KMS-11 (cell line): ENCODE measurements around the gene TTC28.

Experiments used
- H2AFZ ChIP-seq: fragments of 200-600 bp; sonication (generic); 2 replicates; pipeline ENCODE4 v1.6.1; 2016; ENCODE audit warnings: antibody characterized with exemption, mixed run types, low read depth
- H3K27ac ChIP-seq: fragments of 200-600 bp; sonication (generic); 2 replicates; pipeline ENCODE4 v1.6.1; 2016; ENCODE audit warnings: mild to moderate bottlenecking, mixed run types
- H3K27me3 ChIP-seq: fragments of 200-600 bp; sonication (generic); 2 replicates; pipeline ENCODE4 v1.6.1; 2017; ENCODE audit warnings: mild to moderate bottlenecking, low read depth, mixed run types, moderate library complexity; ENCODE audit not compliant: insufficient read depth
- H3K36me3 ChIP-seq: fragments of 200-600 bp; sonication (generic); 2 replicates; pipeline ENCODE4 v1.6.1; 2017; ENCODE audit warnings: mild to moderate bottlenecking, mixed run types; ENCODE audit not compliant: insufficient read depth
- H3K4me1 ChIP-seq: fragments of 200-600 bp; sonication (generic); 2 replicates; pipeline ENCODE4 v1.6.1; 2016; ENCODE audit warnings: mild to moderate bottlenecking, low read depth, mixed run types; ENCODE audit not compliant: poor library complexity, severe bottlenecking
- H3K4me2 ChIP-seq: fragments of 200-600 bp; sonication (generic); 2 replicates; pipeline ENCODE4 v1.7.0; 2016; ENCODE audit warnings: mild to moderate bottlenecking, mixed run types
- H3K4me3 ChIP-seq: fragments of 200-600 bp; sonication (generic); IDR thresholded peaks from 2 replicates; pipeline ENCODE4 v1.6.1; 2017; ENCODE audit warnings: low read depth, low read length, mixed read lengths; ENCODE audit not compliant: insufficient read depth
- H3K79me2 ChIP-seq: fragments of 200-600 bp; sonication (generic); 2 replicates; pipeline ENCODE4 v1.6.1; 2016; ENCODE audit warnings: low read depth, mixed run types; ENCODE audit not compliant: insufficient read depth
- H3K9ac ChIP-seq: fragments of 200-600 bp; sonication (generic); 2 replicates; pipeline ENCODE4 v1.6.1; 2016; ENCODE audit warnings: mild to moderate bottlenecking, mixed run types
- H4K20me1 ChIP-seq: fragments of 200-600 bp; sonication (generic); 2 replicates; pipeline ENCODE4 v1.6.1; 2016; ENCODE audit warnings: mild to moderate bottlenecking, mixed run types; ENCODE audit not compliant: insufficient read depth
- TF ChIP-seq, protein P1 (sequence below): fragments of 200-600 bp; sonication (generic); conservative IDR thresholded peaks from 2 replicates; pipeline ENCODE4 v1.6.1; 2017; ENCODE audit warnings: low read depth, mild to moderate bottlenecking, antibody characterized with exemption, low read length, moderate library complexity, mixed read lengths

The TTC28 gene

GRCh38 chr22:28232204-28232603, 447.4 kb downstream of the TTC28 start:
- Histone ChIP-seq H3K9ac (no peak overlapping the region), H3K4me1 (no peaks in the 10 kb centered on the region), H3K4me3 (no peak overlapping the region), H2AFZ (no peak overlapping the region), H4K20me1 (no peaks in the 10 kb centered on the region), H3K27ac (no peak overlapping the region), H3K79me2 (no peaks in the 10 kb centered on the region), H3K4me2 (no peak overlapping the region), H3K36me3 (no peaks in the 10 kb centered on the region), H3K27me3 (no peaks in the 10 kb centered on the region)
- TF ChIP-seq, protein P1, sequence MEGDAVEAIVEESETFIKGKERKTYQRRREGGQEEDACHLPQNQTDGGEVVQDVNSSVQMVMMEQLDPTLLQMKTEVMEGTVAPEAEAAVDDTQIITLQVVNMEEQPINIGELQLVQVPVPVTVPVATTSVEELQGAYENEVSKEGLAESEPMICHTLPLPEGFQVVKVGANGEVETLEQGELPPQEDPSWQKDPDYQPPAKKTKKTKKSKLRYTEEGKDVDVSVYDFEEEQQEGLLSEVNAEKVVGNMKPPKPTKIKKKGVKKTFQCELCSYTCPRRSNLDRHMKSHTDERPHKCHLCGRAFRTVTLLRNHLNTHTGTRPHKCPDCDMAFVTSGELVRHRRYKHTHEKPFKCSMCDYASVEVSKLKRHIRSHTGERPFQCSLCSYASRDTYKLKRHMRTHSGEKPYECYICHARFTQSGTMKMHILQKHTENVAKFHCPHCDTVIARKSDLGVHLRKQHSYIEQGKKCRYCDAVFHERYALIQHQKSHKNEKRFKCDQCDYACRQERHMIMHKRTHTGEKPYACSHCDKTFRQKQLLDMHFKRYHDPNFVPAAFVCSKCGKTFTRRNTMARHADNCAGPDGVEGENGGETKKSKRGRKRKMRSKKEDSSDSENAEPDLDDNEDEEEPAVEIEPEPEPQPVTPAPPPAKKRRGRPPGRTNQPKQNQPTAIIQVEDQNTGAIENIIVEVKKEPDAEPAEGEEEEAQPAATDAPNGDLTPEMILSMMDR = no peak

- Histone ChIP-seq H3K27ac (no peak overlapping the region), H3K36me3 (no peaks in the 10 kb centered on the region), H3K27me3 (no peaks in the 10 kb centered on the region), H3K4me3 (no peak overlapping the region), H3K4me1 (no peaks in the 10 kb centered on the region), H3K9ac (no peak overlapping the region), H2AFZ (no peak overlapping the region), H3K4me2 (no peak overlapping the region), H3K79me2 (no peaks in the 10 kb centered on the region), H4K20me1 (no peaks in the 10 kb centered on the region)
- TF ChIP-seq, protein P1 = no peak
Measured at GRCh38 chr22:28231441-28231840, 448.2 kb downstream of the TTC28 start.

GRCh38 chr22:28230671-28231070, 449.0 kb downstream of the TTC28 start:
- H3K9ac ChIP-seq = no peak overlapping the region
- H3K4me3 ChIP-seq = no peak overlapping the region
- no peaks in the 10 kb centered on the region for H3K79me2 ChIP-seq
- H3K36me3 ChIP-seq = no peaks in the 10 kb centered on the region
- no peak overlapping the region for H3K4me2 ChIP-seq
- H3K4me1 ChIP-seq = no peaks in the 10 kb centered on the region
- TF ChIP-seq, protein P1 = no peak
- H4K20me1 ChIP-seq = no peaks in the 10 kb centered on the region
- no peaks in the 10 kb centered on the region for H3K27me3 ChIP-seq
- no peak overlapping the region for H2AFZ ChIP-seq
- no peak overlapping the region for H3K27ac ChIP-seq

DNA sequence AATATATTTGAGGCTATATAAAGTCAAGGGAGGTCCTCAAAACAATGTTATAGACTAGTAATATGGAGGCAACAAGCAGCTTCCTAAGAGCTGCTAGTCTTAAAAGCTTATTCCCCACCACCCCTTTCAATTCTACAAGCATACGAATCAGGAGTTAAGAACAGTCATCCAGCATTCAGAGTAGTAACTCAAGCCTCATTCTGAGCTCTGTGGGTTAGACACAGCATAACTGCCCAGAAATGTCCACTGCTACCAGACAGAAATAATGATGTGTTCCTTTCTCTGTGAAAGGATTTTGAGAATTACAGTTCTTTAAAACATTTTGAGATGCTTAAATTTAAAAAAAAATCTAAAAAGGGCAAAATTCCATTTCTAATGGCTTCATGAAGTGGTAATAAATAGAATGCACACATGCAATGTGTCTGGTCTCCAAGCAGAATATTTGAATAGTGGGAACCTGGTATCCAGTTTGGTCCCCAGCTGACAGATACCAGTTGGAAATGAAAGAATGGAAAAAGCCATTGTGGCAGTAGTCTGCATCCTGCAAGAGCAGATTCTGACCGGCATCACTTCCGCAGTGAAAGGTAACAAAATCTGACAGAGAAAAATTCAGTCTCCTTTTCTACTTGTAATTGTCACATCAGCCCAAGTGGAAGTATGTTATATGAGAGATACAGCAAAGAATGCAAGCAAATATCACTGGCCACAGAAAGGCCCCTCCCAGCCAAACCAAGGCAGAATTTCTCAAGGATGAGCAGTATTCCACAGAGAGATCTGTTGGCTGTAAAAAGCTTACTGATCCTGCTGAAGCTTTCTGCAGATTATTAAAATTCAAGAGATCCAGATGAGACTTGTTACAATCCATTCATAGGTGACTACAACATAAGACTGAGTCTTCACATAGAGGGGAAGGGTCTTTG, 449.8 kb downstream of the TTC28 start:
- no peak overlapping the region for H3K4me3 ChIP-seq
- no peak overlapping the region for H3K9ac ChIP-seq
- no peak overlapping the region for H3K4me2 ChIP-seq
- H4K20me1 ChIP-seq = no peaks in the 10 kb centered on the region
- no peaks in the 10 kb centered on the region for H3K4me1 ChIP-seq
- H3K27ac ChIP-seq = no peak overlapping the region
- no peak overlapping the region for H2AFZ ChIP-seq
- no peaks in the 10 kb centered on the region for H3K27me3 ChIP-seq
- TF ChIP-seq, protein P1 = no peak
- H3K79me2 ChIP-seq = no peaks in the 10 kb centered on the region
- no peaks in the 10 kb centered on the region for H3K36me3 ChIP-seq
